Hematopoietic multipotent progenitor cell treated with erythropoietin and hydrocortisone succinate and interleukin-3 and kit ligand, for 15 days (in vitro differentiated cells): Measurements from ENCODE around the gene FADS2.

ENCODE experiments used
- DNase-seq: peaks from one replicate; pipeline ENCODE4 v3.0.0-alpha.2; 2015; ENCODE audit warnings: low spot score

FADS2 gene

GRCh38 chr11:61795876-61796526 lies 32.1 kb upstream of the FADS2 start:
- DNase-seq, result no peak

GRCh38 chr11:61797263-61797944 lies 30.7 kb upstream of the FADS2 start:
- peak; percentile 87 for DNase-seq

- no peak for DNase-seq
Measured at GRCh38 chr11:61799665-61800284, 28.3 kb upstream of the FADS2 start.

- peak; percentile 61 for DNase-seq
Measured at GRCh38 chr11:61800331-61801281, 27.5 kb upstream of the FADS2 start.

DNA sequence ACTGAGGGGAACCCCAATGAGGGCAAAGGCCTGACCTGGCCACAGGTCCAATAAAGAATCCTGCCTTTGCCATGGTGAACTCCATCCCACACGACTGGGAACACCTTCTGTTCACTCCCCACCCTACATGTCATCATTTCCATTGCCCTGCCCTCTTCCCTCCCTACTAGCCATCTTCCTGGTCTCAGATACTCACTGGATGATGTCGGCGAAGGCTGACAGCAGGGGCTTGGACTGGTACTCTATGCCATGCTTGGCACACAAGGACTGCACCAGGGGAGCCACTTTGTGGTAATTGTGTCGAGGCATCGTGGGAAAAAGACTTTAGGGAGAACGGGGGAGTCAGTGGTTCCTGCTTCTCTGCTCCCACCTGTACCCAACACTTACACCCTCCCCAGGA lies 25.5 kb upstream of the FADS2 start:
- no peak for DNase-seq

GRCh38 chr11:61803889-61804647 lies 24.0 kb upstream of the FADS2 start:
- DNase-seq, result no peak

- no peak for DNase-seq
Measured at GRCh38 chr11:61805146-61805545, 23.0 kb upstream of the FADS2 start.

GRCh38 chr11:61806785-61807184 lies 21.3 kb upstream of the FADS2 start:
- no peak for DNase-seq

DNA sequence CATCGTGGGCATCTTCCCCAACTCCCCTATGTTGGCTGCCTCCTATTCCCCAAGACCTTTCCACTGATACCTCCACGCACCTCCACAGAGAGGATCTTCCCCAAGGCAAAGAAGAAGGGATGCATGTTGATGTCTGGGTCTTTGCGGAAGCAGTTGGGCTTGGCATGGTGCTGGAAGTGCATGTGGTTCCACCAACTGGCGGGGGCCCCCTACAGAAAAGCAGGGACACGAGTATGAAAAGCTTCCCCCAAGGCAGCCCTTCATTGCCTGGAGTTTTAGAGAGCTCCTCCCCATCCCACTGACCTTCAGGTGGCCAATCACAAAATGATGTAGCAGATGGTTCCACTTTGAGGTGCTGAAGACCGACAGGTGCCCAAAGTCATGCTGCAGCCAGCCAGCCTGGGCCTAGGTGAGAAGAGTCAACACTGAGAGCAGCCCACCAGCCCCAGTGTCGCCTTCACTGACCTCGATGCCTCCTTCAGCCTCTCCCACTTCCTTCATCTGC lies 17.4 kb upstream of the FADS2 start:
- no peak for DNase-seq

DNA sequence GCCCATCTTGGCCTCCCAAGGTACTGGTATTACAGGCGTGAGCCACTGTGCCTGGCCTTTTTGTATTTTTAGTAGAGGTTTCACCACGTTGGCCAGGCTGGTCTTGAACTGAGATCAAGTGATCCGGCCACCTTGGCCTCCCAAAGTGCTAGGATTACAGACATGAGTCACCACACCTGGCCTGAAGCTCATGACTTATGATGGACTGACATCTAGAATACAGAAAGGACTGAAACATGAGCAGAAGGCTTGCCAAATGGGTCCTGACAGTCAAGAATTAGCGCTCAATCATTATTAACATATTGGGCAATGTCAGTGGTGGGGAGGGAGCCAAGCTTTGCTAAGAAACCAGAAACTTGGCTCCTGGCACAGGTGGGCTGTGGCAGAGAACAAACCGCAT lies 16.3 kb upstream of the FADS2 start:
- DNase-seq, result no peak

DNA sequence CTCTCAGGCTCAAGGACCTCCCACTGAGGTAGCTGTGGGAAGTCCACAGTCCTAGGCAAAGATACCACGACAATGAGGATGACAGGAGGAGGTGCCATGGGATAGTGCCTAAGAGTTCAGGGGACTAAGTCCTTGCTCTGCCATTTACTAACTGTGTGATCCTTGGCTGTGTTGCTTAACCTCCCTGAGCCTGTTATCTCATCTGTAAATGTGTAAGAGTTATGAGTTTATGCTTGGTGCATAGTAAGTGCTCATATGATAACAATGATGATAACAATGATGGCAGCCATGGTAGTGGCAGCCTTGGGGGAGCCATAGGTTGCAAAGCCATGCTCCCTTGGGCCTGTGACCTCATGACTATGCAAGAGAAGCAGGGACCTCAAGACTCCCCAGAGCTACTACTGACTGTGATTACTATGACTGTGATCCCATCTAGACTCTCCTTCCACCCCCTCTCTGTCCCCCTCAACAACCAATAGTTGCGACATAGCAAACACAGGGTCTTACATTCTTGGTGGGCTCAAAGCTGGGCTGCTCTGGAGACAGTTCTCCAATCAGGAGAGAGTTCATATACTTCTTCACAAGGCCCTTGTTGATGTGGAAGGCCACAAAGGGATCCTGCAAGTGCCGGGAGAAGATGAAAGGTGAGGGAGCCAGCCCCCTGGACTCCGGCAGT lies 15.2 kb upstream of the FADS2 start:
- DNase-seq, result no peak

GRCh38 chr11:61814247-61814957 lies 13.7 kb upstream of the FADS2 start:
- no peak for DNase-seq

DNA sequence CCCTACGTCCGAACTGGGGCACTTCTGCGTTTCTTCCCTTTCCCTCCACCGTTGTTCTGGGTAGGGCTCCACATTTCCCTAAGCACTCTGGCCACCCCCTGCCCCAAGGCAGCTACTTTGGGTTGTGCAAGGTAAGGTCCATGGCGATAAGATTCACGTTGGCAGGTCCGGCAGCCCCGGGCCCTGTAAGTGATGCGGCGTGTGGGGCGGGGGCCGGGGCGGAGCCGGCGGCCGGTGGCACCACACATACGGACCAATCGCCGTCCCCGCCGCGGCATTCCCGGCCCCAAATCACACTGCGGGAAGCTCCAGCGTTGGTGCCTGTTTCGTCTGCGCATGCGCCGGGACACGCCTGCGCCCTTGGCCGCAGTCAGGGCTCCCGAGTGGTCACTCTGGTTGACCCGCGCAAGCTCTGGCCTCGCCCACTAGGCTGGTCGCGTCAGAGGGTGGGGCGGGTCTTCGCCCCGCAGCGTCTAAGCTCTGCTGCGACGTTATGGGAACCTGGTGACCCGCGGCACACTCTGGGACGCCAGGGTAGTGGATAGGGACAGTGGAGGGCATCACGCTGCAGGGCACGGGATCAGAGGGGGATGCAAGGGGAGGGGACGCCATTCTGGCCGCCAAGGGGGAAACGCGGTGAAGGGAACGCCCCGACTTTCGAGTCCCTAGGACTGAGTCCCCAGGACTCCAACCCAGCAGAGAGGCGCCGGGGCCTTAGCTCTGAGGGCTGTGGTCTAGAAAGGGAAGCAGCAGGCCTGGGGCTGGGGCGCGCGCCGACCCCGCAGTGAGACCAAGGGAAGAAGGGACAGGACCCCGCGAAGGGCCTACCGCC lies 12.9 kb upstream of the FADS2 start:
- peak; percentile 50 for DNase-seq

DNA sequence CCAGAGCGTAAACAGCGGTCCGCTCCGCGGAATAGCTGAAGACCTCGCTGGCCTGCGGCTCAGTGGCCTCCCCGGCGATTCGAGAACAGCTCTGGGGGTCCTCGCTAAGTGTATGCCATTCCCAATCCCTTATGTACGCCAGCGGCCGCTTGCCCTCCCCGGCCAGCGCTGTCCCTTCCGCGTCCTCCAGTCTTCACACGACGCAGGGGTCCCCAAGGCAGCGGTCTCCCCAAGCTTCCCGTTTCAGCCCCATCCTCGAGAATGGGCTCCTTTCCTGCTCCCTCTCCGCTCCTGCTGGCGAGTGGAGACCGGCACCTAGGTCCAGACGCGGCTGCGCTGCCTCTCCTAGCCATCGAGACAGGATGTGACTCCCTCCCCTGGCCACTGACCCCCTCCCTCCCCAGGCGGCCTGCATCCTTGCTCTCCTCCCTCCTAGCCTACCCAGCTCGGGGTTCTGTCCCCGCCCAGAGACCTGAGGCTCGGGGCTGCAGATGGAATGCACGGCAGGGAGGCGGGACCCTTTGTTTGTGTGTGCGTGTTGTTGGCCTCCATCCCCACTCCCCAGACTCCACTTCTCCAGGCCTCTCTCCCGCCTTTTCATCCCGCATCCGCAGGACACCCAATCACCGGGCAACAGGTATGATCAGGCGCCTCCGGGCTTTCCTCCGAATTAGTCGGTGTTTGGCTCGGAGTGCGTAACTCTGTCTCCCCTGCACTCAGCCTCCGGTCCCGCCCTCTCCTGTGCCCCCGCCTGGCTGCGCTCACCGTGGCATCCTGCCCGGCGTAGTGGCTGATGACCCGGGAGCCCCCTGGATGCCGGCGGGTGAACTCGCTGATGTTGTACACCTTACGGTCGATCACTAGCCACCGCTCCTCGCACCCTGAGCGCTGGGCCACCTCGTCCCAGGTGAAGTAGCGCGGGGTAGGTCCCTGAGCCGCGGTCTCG lies 12.0 kb upstream of the FADS2 start:
- DNase-seq, result peak; percentile 50

- DNase-seq, result peak; percentile 67
Measured at GRCh38 chr11:61816736-61817455, 11.2 kb upstream of the FADS2 start, which contains the start of gene FADS1. TSS of gene FADS1 (minus strand) at chr11:61817003. CDS start at chr11:61816929, 74 bp downstream.

GRCh38 chr11:61817471-61818202 lies 10.5 kb upstream of the FADS2 start:
- no peak for DNase-seq

DNA sequence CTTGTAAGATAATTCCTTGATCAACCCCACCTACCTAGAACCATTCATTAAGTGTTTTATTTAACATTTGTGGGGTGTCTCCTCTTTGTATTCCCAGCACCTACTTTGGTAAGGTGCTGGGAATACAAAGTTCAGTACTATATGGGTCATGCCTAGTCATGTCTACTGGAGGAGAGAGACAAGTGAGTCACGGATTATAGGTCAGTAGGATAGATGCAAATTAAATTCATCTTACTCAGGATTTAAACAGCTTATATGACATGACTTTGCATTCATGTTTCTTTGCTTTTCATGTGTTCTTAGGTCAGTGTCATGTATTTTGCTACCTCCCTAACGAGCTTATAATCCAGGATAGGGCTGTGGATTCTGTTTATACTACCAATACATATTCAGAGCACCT lies 7.9 kb upstream of the FADS2 start:
- DNase-seq, result peak; percentile 30
